Upper lobe of left lung (tissue), 6 donors: ENCODE data around the gene DDRGK1. TPM values are rescaled to one million over a fixed set of nuclear protein-coding genes. Genes with fewer than 3 reads are reported as not detected.

ENCODE experiments used
- ATAC-seq, 2 donors: fragments of 200-7000 bp; cut with Tn5 transposase; one replicate each; pipeline ENCODE4 v1.9.1; 2022; ENCODE audit warnings: mild to moderate bottlenecking in 2 of 2, moderate library complexity in 2 of 2; ENCODE audit not compliant: low FRiP score in 2 of 2
- DNase-seq, 2 donors: peaks; one replicate each; pipeline ENCODE4 v3.0.0-alpha.2; 2019 to 2020
- H3K27ac ChIP-seq, 4 donors: fragments of 200-600 bp; sonication (generic); one replicate each; pipeline ENCODE4 v1.5.1; 2016 to 2019
- H3K27me3 ChIP-seq, 4 donors: fragments of 200-600 bp; sonication (generic); one replicate each; pipeline ENCODE4 v1.5.1; 2017 to 2019
- H3K36me3 ChIP-seq, 4 donors: fragments of 200-600 bp; sonication (generic); one replicate each; pipeline ENCODE4 v1.5.1; 2016 to 2019
- H3K4me1 ChIP-seq, 4 donors: fragments of 200-600 bp; sonication (generic); one replicate each; pipeline ENCODE4 v1.5.1; 2018 to 2019
- H3K4me3 ChIP-seq, 4 donors: fragments of 200-600 bp; sonication (generic); one replicate each; pipeline ENCODE4 v1.5.1; 2017 to 2019; ENCODE audit warnings: mild to moderate bottlenecking in 2 of 4, moderate library complexity in 1 of 4
- H3K9me3 ChIP-seq, 4 donors: fragments of 200-600 bp; sonication (generic); one replicate each; pipeline ENCODE4 v1.5.1; 2018 to 2019
- EP300 ChIP-seq, 4 donors: sonication (generic); formaldehyde crosslinking; IDR thresholded peaks; one replicate each; pipeline ENCODE4 v1.5.1; 2017; ENCODE audit warnings: antibody characterized with exemption in 4 of 4, control low read depth in 2 of 4
- POLR2A ChIP-seq, 4 donors: fragments of 450-650 bp; IDR thresholded peaks; one replicate each; pipeline ENCODE4 v1.5.1; 2016 to 2017; ENCODE audit warnings: antibody characterized with exemption in 4 of 4, mild to moderate bottlenecking in 2 of 4
- POLR2AphosphoS5 ChIP-seq, 2 donors: sonication (generic); formaldehyde crosslinking; IDR thresholded peaks; one replicate each; pipeline ENCODE4 v1.5.1; 2017; ENCODE audit warnings: antibody characterized with exemption in 2 of 2
- WGBS, 2 donors: methylation state at CpG; one replicate each; pipeline ENCODE4 v1.1.5; 2017 to 2018; 5-methylcytosine and 5-hydroxymethylcytosine counted together
- total RNA-seq, 6 donors: library from RNA; depleted of rRNA in 4 of 6; stranded (reverse); fragments of >200 nt in 4 of 6; gene quantifications; one replicate each; pipeline versions ENCODE4 v1.1.0 to v1.2.1, GENCODE V29; 2016 to 2021
- TF ChIP-seq, protein P1 (sequence below), 6 experiments: fragments of 450-650 bp in 4 of 6; fragments of 200-600 bp in 2 of 6; sonication (generic) in 2 of 6; IDR thresholded peaks; one replicate each; pipeline ENCODE4 v1.5.1; 2016 to 2019; ENCODE audit warnings: antibody characterized with exemption in 6 of 6
- donor health status: DM: no; HTN: no; CAD: no; lungs with moderate emphysema.
- donor health status: DM: no; HTN: yes; CAD: no; lungs with severe emphysema.

Gene DDRGK1
- total RNA-seq, 6 donors from 2014 or later: 90.2 to 192 (median 110) TPM

DNA sequence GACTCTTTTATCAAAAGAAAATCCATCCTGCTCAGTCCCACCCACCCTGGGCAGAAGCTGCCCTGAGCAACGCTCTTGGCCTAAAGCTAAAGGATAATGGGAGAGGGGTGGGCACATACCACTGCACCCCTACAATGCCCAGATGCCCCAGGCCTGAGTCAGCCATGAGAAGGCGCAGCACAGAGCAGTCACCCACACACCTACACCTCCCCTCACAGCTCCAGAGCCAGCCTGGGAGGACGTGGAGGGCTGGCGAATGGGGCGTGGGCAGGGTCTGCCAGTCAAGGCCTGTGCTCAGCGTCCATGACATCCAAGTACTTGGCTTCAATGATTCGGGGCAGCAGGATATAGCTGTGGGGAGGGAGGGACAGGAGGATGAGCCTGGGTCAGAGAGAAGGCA, 23.0 kb upstream of the DDRGK1 start:
- WGBS, 2 donors: 79 to 88% methylated on average over 1 to 7 of the region's 7 CpGs
- TF ChIP-seq, protein P1, sequence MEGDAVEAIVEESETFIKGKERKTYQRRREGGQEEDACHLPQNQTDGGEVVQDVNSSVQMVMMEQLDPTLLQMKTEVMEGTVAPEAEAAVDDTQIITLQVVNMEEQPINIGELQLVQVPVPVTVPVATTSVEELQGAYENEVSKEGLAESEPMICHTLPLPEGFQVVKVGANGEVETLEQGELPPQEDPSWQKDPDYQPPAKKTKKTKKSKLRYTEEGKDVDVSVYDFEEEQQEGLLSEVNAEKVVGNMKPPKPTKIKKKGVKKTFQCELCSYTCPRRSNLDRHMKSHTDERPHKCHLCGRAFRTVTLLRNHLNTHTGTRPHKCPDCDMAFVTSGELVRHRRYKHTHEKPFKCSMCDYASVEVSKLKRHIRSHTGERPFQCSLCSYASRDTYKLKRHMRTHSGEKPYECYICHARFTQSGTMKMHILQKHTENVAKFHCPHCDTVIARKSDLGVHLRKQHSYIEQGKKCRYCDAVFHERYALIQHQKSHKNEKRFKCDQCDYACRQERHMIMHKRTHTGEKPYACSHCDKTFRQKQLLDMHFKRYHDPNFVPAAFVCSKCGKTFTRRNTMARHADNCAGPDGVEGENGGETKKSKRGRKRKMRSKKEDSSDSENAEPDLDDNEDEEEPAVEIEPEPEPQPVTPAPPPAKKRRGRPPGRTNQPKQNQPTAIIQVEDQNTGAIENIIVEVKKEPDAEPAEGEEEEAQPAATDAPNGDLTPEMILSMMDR (IDR thresholded peaks at IDR 0.05): no peak
- no peak for TF ChIP-seq EP300 (IDR thresholded peaks at IDR 0.05)
- no peak for TF ChIP-seq POLR2A (IDR thresholded peaks at IDR 0.05)
- no peak for TF ChIP-seq POLR2AphosphoS5 (IDR thresholded peaks at IDR 0.05)

DNA sequence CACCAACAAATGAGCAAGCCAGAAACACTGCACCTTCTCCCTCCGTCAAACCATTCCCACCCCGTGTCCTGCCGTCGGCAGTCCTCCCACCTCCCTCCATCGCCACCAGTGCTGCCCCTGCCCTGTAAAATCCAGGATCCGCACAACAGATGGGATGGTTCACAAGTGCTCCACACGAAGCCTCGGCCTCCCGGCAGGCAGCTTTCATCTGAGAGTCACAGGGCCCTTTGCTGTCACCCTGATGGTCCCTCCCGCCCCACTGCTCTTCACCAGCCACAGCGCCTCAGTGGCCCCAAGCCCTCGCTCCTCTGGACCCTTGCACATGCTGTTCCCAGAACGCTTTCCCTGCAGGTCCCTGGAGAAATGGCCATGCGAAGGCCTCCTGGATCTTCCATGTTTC, 22.4 kb upstream of the DDRGK1 start:
- WGBS, 2 donors: 94% methylated on average over 14 of the region's 14 CpGs
- TF ChIP-seq, protein P1 (IDR thresholded peaks at IDR 0.05): no peak
- TF ChIP-seq POLR2A (IDR thresholded peaks at IDR 0.05) (no peak), POLR2AphosphoS5 (IDR thresholded peaks at IDR 0.05) (no peak), EP300 (IDR thresholded peaks at IDR 0.05) (no peak)
- Histone ChIP-seq H3K27ac (no peak overlapping the region), H3K4me3 (no peak overlapping the region), H3K4me1 (no peaks in the 10 kb centered on the region), H3K27me3 (no peaks in the 10 kb centered on the region), H3K9me3 (no peaks in the 10 kb centered on the region), H3K36me3 (peaks cover 4 to 28% (median 19%) of the 10 kb centered on the region in 4 donors)
- DNase-seq (no peak), ATAC-seq (no peak)

More for the DNA sequence above, 23.0 kb upstream of the DDRGK1 start:
- no peak overlapping the region for H3K27ac ChIP-seq
- DNase-seq (no peak), ATAC-seq (no peak)
- H3K4me3 ChIP-seq: no peak overlapping the region
- no peaks in the 10 kb centered on the region for H3K27me3 ChIP-seq
- H3K4me1 ChIP-seq: no peaks in the 10 kb centered on the region
- peaks cover 4 to 21% (median 14%) of the 10 kb centered on the region in 4 donors for H3K36me3 ChIP-seq
- no peaks in the 10 kb centered on the region for H3K9me3 ChIP-seq

DNA sequence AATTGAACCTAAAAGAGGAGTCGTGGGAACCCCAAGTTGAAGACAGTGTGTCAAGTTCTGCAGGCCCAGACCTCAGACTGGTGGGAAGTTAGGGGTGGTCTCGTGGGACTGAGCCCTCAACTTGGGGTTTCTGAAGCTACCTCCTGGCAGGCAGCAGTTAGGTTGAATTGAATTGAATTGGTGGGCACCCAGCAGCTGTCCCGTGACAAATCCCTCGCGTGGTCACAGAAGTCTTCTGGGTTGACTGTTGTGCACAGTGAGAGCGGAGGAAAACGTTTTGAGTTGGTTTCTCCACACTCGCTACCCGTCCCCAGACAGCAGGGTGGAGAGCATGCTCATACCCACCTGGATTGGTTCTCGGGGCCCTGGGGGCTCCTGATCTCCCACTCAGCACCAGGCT, 21.6 kb upstream of the DDRGK1 start:
- Histone ChIP-seq H3K27me3 (no peaks in the 10 kb centered on the region), H3K4me1 (no peaks in the 10 kb centered on the region), H3K4me3 (no peak overlapping the region), H3K9me3 (no peaks in the 10 kb centered on the region), H3K36me3 (peaks cover 4 to 35% (median 26%) of the 10 kb centered on the region in 4 donors), H3K27ac (no peak overlapping the region)
- 90 to 92% methylated on average over 10 of the region's 10 CpGs for WGBS, 2 donors
- ATAC-seq: no peak
- TF ChIP-seq POLR2A (IDR thresholded peaks at IDR 0.05): no peak
- TF ChIP-seq, protein P1 (IDR thresholded peaks at IDR 0.05): no peak
- no peak for TF ChIP-seq EP300 (IDR thresholded peaks at IDR 0.05)
- TF ChIP-seq POLR2AphosphoS5 (IDR thresholded peaks at IDR 0.05): no peak
- DNase-seq: no peak

DNA sequence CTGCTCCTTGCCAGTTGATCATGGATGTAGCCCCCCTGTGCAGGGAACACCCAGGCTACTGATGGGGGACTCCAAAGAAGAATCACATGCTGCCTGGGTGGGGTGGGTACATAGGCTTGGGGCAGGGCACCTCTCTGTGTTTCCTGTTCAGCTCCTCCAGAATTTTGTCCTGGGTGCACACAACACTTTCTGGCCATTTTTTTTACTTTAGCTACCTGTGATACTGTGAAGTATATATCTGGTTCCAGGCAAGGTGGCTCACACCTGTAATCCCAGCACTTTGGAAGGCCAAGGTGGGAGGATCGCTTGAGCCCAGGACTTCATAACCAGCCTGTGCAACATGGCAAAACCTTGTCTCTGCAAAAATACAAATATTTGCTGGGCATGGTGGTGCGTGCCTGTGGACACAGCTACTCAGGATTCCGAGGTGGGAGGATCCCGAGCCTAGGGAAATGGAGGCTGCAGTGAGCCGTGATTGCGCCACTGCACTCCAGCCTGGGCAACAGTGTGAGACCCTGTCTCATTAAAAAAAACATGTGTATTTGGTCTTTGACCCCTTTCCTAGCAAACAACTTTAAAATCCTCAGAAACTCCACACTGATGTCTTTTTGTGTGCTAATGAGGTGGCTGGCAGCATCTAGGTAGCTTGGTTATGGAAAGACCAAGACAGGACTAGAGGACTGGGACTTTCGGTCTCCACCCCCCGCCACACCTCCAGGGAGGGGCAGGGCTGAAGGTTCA, 20.4 kb upstream of the DDRGK1 start:
- no peak for ATAC-seq
- WGBS, 2 donors: 92 to 95% methylated on average over 8 of the region's 8 CpGs
- H3K27me3 ChIP-seq: no peaks in the 10 kb centered on the region
- peaks cover 4 to 41% (median 29%) of the 10 kb centered on the region in 4 donors for H3K36me3 ChIP-seq
- no peak for TF ChIP-seq EP300 (IDR thresholded peaks at IDR 0.05)
- no peak for TF ChIP-seq POLR2A (IDR thresholded peaks at IDR 0.05)
- H3K9me3 ChIP-seq: no peaks in the 10 kb centered on the region
- H3K4me1 ChIP-seq: no peaks in the 10 kb centered on the region
- DNase-seq: no peak
- no peak overlapping the region for H3K27ac ChIP-seq
- H3K4me3 ChIP-seq: no peak overlapping the region

DNA sequence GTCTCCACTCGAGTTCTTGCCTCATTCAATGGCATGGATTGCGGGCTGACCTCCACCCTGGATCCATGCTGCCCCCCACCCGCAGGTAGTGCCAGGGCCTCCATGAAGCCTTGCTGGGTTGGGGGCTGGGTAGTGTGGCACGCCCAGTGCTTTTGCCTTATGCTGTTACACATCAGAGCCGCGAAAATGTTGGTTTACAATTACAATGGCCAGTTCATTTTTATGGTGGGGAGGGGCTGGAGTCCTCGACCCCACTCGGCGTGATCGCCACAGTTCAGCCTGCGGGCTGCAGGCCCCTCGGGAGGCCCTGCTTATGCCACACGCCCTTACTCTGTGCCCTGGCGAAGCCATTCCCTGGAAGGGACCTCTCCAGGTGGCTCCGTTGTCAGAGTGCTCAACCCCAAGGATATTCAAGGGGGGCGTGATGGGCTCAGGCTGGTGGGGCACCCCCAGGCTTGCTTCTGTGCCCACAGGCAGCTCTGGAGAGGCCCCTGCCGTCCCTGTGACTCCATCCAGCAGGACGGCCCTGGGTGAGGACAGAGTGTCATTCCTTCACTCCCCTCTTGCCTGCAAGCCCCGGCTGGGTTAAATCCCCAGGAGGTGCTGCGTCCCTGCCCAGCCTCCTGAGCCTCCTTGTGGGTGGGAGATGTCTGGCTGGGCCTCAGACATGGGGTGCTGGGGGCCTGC, 19.7 kb upstream of the DDRGK1 start:
- WGBS, 2 donors: 72 to 92% methylated on average over 13 to 16 of the region's 20 CpGs
- H3K4me1 ChIP-seq: no peaks in the 10 kb centered on the region
- H3K27me3 ChIP-seq: no peaks in the 10 kb centered on the region
- peak in 1 of 2 donors; percentile 58 for DNase-seq
- H3K9me3 ChIP-seq: no peaks in the 10 kb centered on the region
- H3K4me3 ChIP-seq: no peak overlapping the region
- TF ChIP-seq EP300 (IDR thresholded peaks at IDR 0.05) (no peak), POLR2A (IDR thresholded peaks at IDR 0.05) (no peak), POLR2AphosphoS5 (IDR thresholded peaks at IDR 0.05) (no peak)
- TF ChIP-seq, protein P1 (IDR thresholded peaks at IDR 0.05): no peak
- ATAC-seq: no peak
- no peak overlapping the region for H3K27ac ChIP-seq
- H3K36me3 ChIP-seq: peaks cover 4 to 43% (median 29%) of the 10 kb centered on the region in 4 donors
